HepG2 (cell line): ENCODE measurements around the gene ALCAM. TPM values are rescaled to one million over a fixed set of nuclear protein-coding genes. Genes with fewer than 3 reads are reported as not detected.
A peak's percentile ranks its signal among the peaks of the same experiment; 100 is the strongest.

Source experiments
- ATAC-seq: fragments of 200-7000 bp; cut with Tn5 transposase; 3 replicates; pipeline ENCODE4 v1.9.1; 2020; ENCODE audit warnings: mild to moderate bottlenecking, moderate library complexity
- BruUV-seq: library from RNA; stranded (reverse); fragments of 400-500 nt; replicated peaks from 2 replicates; lab custom pipeline; 2021; lab: Mats Ljungman, UMichigan
- CTCF ChIA-PET: fragments of 300-600 bp; formaldehyde crosslinking; extraction: SDS; loops from one replicate; lab custom pipeline; 2021; ENCODE audit warnings: low total read pairs, inconsistent platforms, low intra/inter-chr PET ratio; lab: Yijun Ruan, JAX
- POLR2A ChIA-PET: fragments of 350-600 bp; sonication (Branson Sonifier 250); formaldehyde crosslinking; loops from one replicate; lab custom pipeline; 2020; ENCODE audit warnings: antibody characterized with exemption, inconsistent platforms; lab: Yijun Ruan, JAX
- DNase-seq: peaks from one replicate; pipeline ENCODE4 v3.0.0-alpha.2; 2015; ENCODE audit warnings: low spot score
- FAIRE-seq: peaks from 3 replicates; lab custom pipeline; 2011; peaks lifted over from hg19 to GRCh38; lab: Jason Lieb, UNC
- H2AFZ ChIP-seq: one replicate; pipeline ENCODE4 v1.6.1; 2011; ENCODE audit warnings: low read length, inconsistent platforms
- H3K27ac ChIP-seq: fragments of 300-600 bp; 3 replicates; pipeline ENCODE4 v1.8.0; 2011; ENCODE audit warnings: mixed run types, mild to moderate bottlenecking, mixed read lengths, low read length, inconsistent platforms; ENCODE audit not compliant: insufficient read depth; ENCODE audit errors: extremely low read length
- H3K27me3 ChIP-seq, 2 experiments: fragments of 200-600 bp in 1 of 2; 2 replicates in 1 of 2; 3 replicates in 1 of 2; pipeline versions ENCODE4 v1.6.0 to v1.8.0; 2011; ENCODE audit warnings: low read length in 2 of 2, mild to moderate bottlenecking in 2 of 2, moderate library complexity in 2 of 2, inconsistent platforms in 1 of 2; ENCODE audit not compliant: insufficient read depth in 2 of 2, control insufficient read depth in 1 of 2
- H3K36me3 ChIP-seq, 2 experiments: fragments of 200-600 bp in 1 of 2; replicated peaks in 1 of 2; 2 replicates in 1 of 2; 3 replicates in 1 of 2; pipeline versions ENCODE4 v1.5.1 to v1.8.0; 2011; ENCODE audit warnings: low read length in 2 of 2, inconsistent platforms in 1 of 2; ENCODE audit not compliant: insufficient read depth in 2 of 2, control insufficient read depth in 1 of 2
- H3K4me1 ChIP-seq: 2 replicates; pipeline ENCODE4 v1.5.1; 2012; ENCODE audit warnings: low read length, inconsistent platforms; ENCODE audit not compliant: insufficient read depth
- H3K4me2 ChIP-seq: 2 replicates; pipeline ENCODE4 v1.6.0; 2011; ENCODE audit warnings: low read depth, low read length, inconsistent platforms
- H3K4me3 ChIP-seq, 3 experiments: fragments of 200-600 bp in 1 of 3; sonication (generic), shearing (Covaris generic) in 1 of 3; replicated peaks in 1 of 3; 2 replicates each; pipeline ENCODE4 v1.5.1; 2011 to 2016; ENCODE audit warnings: low read length in 3 of 3, inconsistent platforms in 2 of 3, low read depth in 2 of 3, mild to moderate bottlenecking in 2 of 3, control low read depth in 1 of 3, mixed read lengths in 1 of 3; ENCODE audit not compliant: insufficient read depth in 1 of 3
- H3K79me2 ChIP-seq: one replicate; pipeline ENCODE4 v1.6.1; 2011; ENCODE audit warnings: low read length, inconsistent platforms; ENCODE audit not compliant: insufficient read depth
- H3K9ac ChIP-seq: 2 replicates; pipeline ENCODE4 v1.6.0; 2011; ENCODE audit warnings: mild to moderate bottlenecking, low read depth, low read length, inconsistent platforms; ENCODE audit not compliant: insufficient read depth
- H3K9me3 ChIP-seq: 2 replicates; pipeline ENCODE4 v1.5.1; 2012; ENCODE audit warnings: mild to moderate bottlenecking, low read length
- H4K20me1 ChIP-seq: 2 replicates; pipeline ENCODE4 v1.6.0; 2011; ENCODE audit warnings: inconsistent platforms, mild to moderate bottlenecking, low read length, moderate library complexity; ENCODE audit not compliant: insufficient read depth
- CCDC6 ChIP-seq: sonication (generic); formaldehyde crosslinking; IDR thresholded peaks from 2 replicates; pipeline ENCODE4 v1.8.1; 2022; ENCODE audit warnings: mild to moderate bottlenecking, missing genetic modification reagents, moderate library complexity
- JUND ChIP-seq: sonication (generic); formaldehyde crosslinking; IDR thresholded peaks from 2 replicates; pipeline ENCODE4 v1.8.0; 2022; ENCODE audit warnings: mild to moderate bottlenecking, missing genetic modification reagents
- KLF11 ChIP-seq: IDR thresholded peaks from 2 replicates; pipeline ENCODE4 v1.6.1; 2016; ENCODE audit warnings: missing compliant biosample characterization
- LCORL ChIP-seq, 2 experiments: fragments of 450-650 bp in 1 of 2; sonication (generic) in 1 of 2; formaldehyde crosslinking in 1 of 2; IDR thresholded peaks; 2 replicates each; pipeline versions ENCODE4 v1.5.0 to v1.6.1; 2017 to 2020; ENCODE audit warnings: antibody characterized with exemption in 1 of 2, missing genetic modification reagents in 1 of 2
- NR1H2 ChIP-seq: sonication (generic); formaldehyde crosslinking; IDR thresholded peaks from 2 replicates; pipeline ENCODE4 v1.8.1; 2022; ENCODE audit warnings: low read depth, missing genetic modification reagents, borderline replicate concordance
- U2AF1 ChIP-seq: fragments of 200-400 bp; formaldehyde crosslinking; optimal IDR thresholded peaks from 2 replicates; pipeline ENCODE3; 2017; ENCODE audit warnings: mild to moderate bottlenecking, low read depth, low read length
- ZNF136 ChIP-seq: sonication (generic); formaldehyde crosslinking; IDR thresholded peaks from 2 replicates; pipeline ENCODE4 v1.8.1; 2022; ENCODE audit warnings: low read depth, mild to moderate bottlenecking, moderate library complexity, missing genetic modification reagents
- ZNF180 ChIP-seq: sonication (generic); formaldehyde crosslinking; IDR thresholded peaks from 2 replicates; pipeline ENCODE4 v1.4.0; 2020; ENCODE audit warnings: low read depth, missing genetic modification reagents, borderline replicate concordance
- ZNF24 ChIP-seq: fragments of 450-650 bp; IDR thresholded peaks from 2 replicates; pipeline ENCODE4 v1.6.1; 2017; ENCODE audit warnings: antibody characterized with exemption, mild to moderate bottlenecking
- ZNF382 ChIP-seq: sonication (generic); formaldehyde crosslinking; IDR thresholded peaks from 2 replicates; pipeline ENCODE4 v1.5.0; 2020; ENCODE audit warnings: missing genetic modification reagents, mild to moderate bottlenecking, borderline replicate concordance
- ZNF550 ChIP-seq: sonication (generic); formaldehyde crosslinking; IDR thresholded peaks from 2 replicates; pipeline ENCODE4 v1.4.0; 2020; ENCODE audit warnings: mild to moderate bottlenecking, missing genetic modification reagents, borderline replicate concordance
- ZNF605 ChIP-seq: sonication (generic); formaldehyde crosslinking; IDR thresholded peaks from 2 replicates; pipeline ENCODE4 v1.8.0; 2022; ENCODE audit warnings: mild to moderate bottlenecking, missing genetic modification reagents
- ZNF782 ChIP-seq: sonication (generic); formaldehyde crosslinking; IDR thresholded peaks from 2 replicates; pipeline ENCODE4 v1.4.0; 2020; ENCODE audit warnings: missing genetic modification reagents, mild to moderate bottlenecking, borderline replicate concordance
- WGBS: methylation state at CpG from one replicate; pipeline ENCODE4 v1.1.6; 2017; ENCODE audit warnings: low lambda C conversion rate; 5-methylcytosine and 5-hydroxymethylcytosine counted together
- in situ Hi-C: cut with HindIII; loops from 2 replicates; pipeline ENCODE4 v1.10.0; 2017; ENCODE audit warnings: low pct_unique_long_range_greater_than_20kb; ENCODE audit not compliant: extremely low pct_ligation_motif_present
- intact Hi-C: fragments of 100-400 bp; cut with micrococcal nuclease; formaldehyde crosslinking; loops from one replicate; pipeline ENCODE4 v1.10.0; 2022; ENCODE audit not compliant: unreplicated experiment
- polyA plus RNA-seq, 8 experiments: library from polyadenylated mRNA; depleted of rRNA in 3 of 8; stranded (reverse) in 7 of 8; unstranded in 1 of 8; fragments of >200 nt; fragmentation: Illumina TruSeq in 4 of 8; extraction: Trizol in 4 of 8; gene quantifications; 2 replicates each; pipeline versions ENCODE4 v1.2.1 to v1.2.3, GENCODE V29; 2011 to 2016; ENCODE audit warnings: low read depth in 4 of 8, missing spikeins in 1 of 8, mixed read lengths in 1 of 8; ENCODE audit not compliant: insufficient read depth in 1 of 8
- total RNA-seq, 5 experiments: library from RNA; depleted of rRNA; stranded (reverse); fragments of >200 nt; fragmentation: Illumina TruSeq; extraction: Trizol; gene quantifications; 2 replicates each; pipeline ENCODE4 v1.2.3, GENCODE V29; 2016; ENCODE audit warnings: low read depth in 1 of 5
- TF ChIP-seq, protein P1 (sequence below): IDR thresholded peaks from 2 replicates; pipeline ENCODE4 v1.6.1; 2016; ENCODE audit warnings: mild to moderate bottlenecking, missing biosample characterization, missing genetic modification reagents
- TF ChIP-seq, protein P2 (sequence below): IDR thresholded peaks from 2 replicates; pipeline ENCODE4 v1.6.1; 2012; ENCODE audit warnings: low read length, improper control_type of control experiment
- TF ChIP-seq, protein P3 (sequence below): sonication (generic); formaldehyde crosslinking; IDR thresholded peaks from 2 replicates; pipeline ENCODE4 v1.4.0; 2020; ENCODE audit warnings: missing genetic modification reagents, borderline replicate concordance

ALCAM gene
- total and polyA plus RNA-seq, 2 of the 13 experiments (the other 11 are each of a cell fraction or from before 2014, with no cell fraction given): 26.0 to 33.1 TPM

DNA sequence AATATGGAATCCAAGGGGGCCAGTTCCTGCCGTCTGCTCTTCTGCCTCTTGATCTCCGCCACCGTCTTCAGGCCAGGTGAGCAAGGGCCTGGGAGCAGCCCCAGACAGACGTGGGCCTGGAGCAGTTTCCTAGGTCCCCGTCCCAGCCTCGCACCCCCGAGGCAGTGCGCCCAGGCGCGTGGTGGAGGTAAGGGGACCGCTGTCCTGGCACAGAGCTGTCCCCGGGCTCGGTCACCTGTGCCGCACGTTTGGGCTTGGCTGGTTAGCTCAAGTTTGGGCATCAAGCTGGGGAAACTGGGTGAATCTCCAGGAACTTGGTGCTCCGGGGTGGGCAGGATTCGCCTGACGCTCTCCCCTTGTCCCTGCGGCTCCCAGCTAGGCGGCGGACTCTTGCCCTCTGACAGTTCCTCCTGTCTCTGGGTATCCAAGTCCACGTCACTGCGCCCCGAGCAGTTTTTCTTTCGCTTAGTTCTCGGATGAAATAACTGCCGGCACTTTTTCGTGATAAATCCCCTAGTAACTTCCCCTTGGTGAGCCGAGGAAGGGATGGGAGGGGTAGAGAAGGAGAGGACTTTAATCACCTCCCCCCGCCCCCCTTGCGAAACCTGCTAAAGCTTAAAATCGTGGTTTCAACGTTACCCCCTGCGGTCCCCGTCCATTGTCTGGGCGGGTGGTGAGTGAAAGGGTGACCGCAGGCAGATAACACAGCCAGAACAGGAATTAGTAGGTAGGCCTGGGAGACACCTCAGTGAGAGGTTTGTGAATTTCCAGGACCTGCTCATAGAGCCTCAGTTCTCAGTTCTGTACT lies 901 bp downstream of the ALCAM start:
- POLR2A ChIA-PET: interaction anchor here (0.6 to 7.5 kb wide), 4 partner anchors 9 to 136 kb away, joined by 3 to 99 read pairs (median 7); no protein-coding TSS in a partner anchor
- WGBS: under 1% methylated on average over 19 of the region's 37 CpGs
- Histone ChIP-seq H3K4me1 (peaks cover 38% of the 10 kb centered on the region), H3K36me3 (no peaks in the 10 kb centered on the region), H3K9me3 (no peaks in the 10 kb centered on the region), H3K4me3 (peak overlapping the region; percentile 81 to 91 (median 86)), H4K20me1 (no peaks in the 10 kb centered on the region), H3K79me2 (peaks cover 56% of the 10 kb centered on the region), H3K4me2 (peak overlapping the region; percentile 93), H3K27me3 (no peaks in the 10 kb centered on the region; a peak in 1 of 5 replicates), H2AFZ (no peak overlapping the region), H3K9ac (peak overlapping the region; percentile 93), H3K27ac (peak overlapping the region; percentile 90)
- FAIRE-seq: no peak
- intact Hi-C loops (loop anchor here (1.0 to 10.0 kb wide), 5 partner anchors 145 to 805 kb away; no protein-coding TSS in a partner anchor), in situ Hi-C loops (loop anchor here (5.0 to 25.0 kb wide), 2 partner anchors 145 to 755 kb away; no protein-coding TSS in a partner anchor)
- CTCF ChIA-PET: no interaction called here
- peak; percentile 47 for DNase-seq
- BruUV-seq: no TSS peak
- ATAC-seq: peak; percentile 59
- TF ChIP-seq ZNF550 (CRISPR knock-in tag) (no peak), ZNF605 (CRISPR knock-in tag) (0 out of 2 replicates have a peak, but pooled peaks have one; percentile 41), NR1H2 (no peak), ZNF180 (CRISPR knock-in tag) (no peak), U2AF1 (no peak), JUND (CRISPR knock-in tag) (no peak), ZNF24 (no peak), ZNF136 (no peak), KLF11 (CRISPR knock-in tag) (no peak), ZNF382 (no peak), LCORL (IDR thresholded peaks at IDR 0.05) (no peak), LCORL (CRISPR knock-in tag; IDR thresholded peaks at IDR 0.05) (no peak), ZNF782 (CRISPR knock-in tag) (peak; percentile 27; the same call in 1 of the 2 replicates), CCDC6 (peak; percentile 24; the same call in 1 of the 2 replicates)
- TF ChIP-seq, protein P1, sequence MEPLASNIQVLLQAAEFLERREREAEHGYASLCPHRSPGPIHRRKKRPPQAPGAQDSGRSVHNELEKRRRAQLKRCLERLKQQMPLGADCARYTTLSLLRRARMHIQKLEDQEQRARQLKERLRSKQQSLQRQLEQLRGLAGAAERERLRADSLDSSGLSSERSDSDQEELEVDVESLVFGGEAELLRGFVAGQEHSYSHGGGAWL: 0 out of 2 replicates have a peak, but pooled peaks have one; percentile 60
- TF ChIP-seq, protein P2, sequence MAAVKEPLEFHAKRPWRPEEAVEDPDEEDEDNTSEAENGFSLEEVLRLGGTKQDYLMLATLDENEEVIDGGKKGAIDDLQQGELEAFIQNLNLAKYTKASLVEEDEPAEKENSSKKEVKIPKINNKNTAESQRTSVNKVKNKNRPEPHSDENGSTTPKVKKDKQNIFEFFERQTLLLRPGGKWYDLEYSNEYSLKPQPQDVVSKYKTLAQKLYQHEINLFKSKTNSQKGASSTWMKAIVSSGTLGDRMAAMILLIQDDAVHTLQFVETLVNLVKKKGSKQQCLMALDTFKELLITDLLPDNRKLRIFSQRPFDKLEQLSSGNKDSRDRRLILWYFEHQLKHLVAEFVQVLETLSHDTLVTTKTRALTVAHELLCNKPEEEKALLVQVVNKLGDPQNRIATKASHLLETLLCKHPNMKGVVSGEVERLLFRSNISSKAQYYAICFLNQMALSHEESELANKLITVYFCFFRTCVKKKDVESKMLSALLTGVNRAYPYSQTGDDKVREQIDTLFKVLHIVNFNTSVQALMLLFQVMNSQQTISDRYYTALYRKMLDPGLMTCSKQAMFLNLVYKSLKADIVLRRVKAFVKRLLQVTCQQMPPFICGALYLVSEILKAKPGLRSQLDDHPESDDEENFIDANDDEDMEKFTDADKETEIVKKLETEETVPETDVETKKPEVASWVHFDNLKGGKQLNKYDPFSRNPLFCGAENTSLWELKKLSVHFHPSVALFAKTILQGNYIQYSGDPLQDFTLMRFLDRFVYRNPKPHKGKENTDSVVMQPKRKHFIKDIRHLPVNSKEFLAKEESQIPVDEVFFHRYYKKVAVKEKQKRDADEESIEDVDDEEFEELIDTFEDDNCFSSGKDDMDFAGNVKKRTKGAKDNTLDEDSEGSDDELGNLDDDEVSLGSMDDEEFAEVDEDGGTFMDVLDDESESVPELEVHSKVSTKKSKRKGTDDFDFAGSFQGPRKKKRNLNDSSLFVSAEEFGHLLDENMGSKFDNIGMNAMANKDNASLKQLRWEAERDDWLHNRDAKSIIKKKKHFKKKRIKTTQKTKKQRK: no peak
- TF ChIP-seq, protein P3, sequence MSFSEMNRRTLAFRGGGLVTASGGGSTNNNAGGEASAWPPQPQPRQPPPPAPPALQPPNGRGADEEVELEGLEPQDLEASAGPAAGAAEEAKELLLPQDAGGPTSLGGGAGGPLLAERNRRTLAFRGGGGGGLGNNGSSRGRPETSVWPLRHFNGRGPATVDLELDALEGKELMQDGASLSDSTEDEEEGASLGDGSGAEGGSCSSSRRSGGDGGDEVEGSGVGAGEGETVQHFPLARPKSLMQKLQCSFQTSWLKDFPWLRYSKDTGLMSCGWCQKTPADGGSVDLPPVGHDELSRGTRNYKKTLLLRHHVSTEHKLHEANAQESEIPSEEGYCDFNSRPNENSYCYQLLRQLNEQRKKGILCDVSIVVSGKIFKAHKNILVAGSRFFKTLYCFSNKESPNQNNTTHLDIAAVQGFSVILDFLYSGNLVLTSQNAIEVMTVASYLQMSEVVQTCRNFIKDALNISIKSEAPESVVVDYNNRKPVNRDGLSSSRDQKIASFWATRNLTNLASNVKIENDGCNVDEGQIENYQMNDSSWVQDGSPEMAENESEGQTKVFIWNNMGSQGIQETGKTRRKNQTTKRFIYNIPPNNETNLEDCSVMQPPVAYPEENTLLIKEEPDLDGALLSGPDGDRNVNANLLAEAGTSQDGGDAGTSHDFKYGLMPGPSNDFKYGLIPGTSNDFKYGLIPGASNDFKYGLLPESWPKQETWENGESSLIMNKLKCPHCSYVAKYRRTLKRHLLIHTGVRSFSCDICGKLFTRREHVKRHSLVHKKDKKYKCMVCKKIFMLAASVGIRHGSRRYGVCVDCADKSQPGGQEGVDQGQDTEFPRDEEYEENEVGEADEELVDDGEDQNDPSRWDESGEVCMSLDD (CRISPR knock-in tag): peak; percentile 40; the same call in 1 of the 2 replicates
